ENCODE measurements around the gene CACNA1S. TPM values are rescaled to one million over a fixed set of nuclear protein-coding genes. Genes with fewer than 3 reads are reported as not detected.
A peak's percentile ranks its signal among the peaks of the same experiment; 100 is the strongest.

Gene CACNA1S
- total and polyA plus RNA-seq, 8 donors = under 0.01 to 0.18 TPM; not detected in 6

GRCh38 chr1:201139756-201140155, 27.5 kb upstream of the CACNA1S start:
- H3K36me3 ChIP-seq = peaks cover 46 to 82% (median 80%) of the 10 kb centered on the region in 4 donors
- WGBS, 5 donors = 87 to 94% (median 92%) methylated on average over 7 to 9 of the region's 9 CpGs
- intact Hi-C loops (cut with DNase I; ENCODE audit: low total_unique reads) = no loop called here

GRCh38 chr1:201139306-201139705, 27.1 kb upstream of the CACNA1S start:
- 95 to 99% (median 97%) methylated on average over 5 of the region's 5 CpGs for WGBS, 5 donors
- TF ChIP-seq CTCF (IDR thresholded peaks at IDR 0.05) (no peak), POLR2A (IDR thresholded peaks at IDR 0.05) (no peak), EP300 (IDR thresholded peaks at IDR 0.05) (no peak), POLR2AphosphoS5 (IDR thresholded peaks at IDR 0.05) (no peak)
- no peaks in the 10 kb centered on the region for H3K9me3 ChIP-seq

More at GRCh38 chr1:201139756-201140155, 27.5 kb upstream of the CACNA1S start:
- Histone ChIP-seq H3K9me3 (no peaks in the 10 kb centered on the region), H3K27ac (no peak overlapping the region), H3K4me3 (no peak overlapping the region), H3K4me1 (peaks cover 15 to 29% (median 22%) of the 10 kb centered on the region in 4 donors), H3K27me3 (no peaks in the 10 kb centered on the region)
- no peak for TF ChIP-seq EP300 (IDR thresholded peaks at IDR 0.05)
- TF ChIP-seq POLR2A (IDR thresholded peaks at IDR 0.05) = no peak
- TF ChIP-seq CTCF (IDR thresholded peaks at IDR 0.05) = no peak
- TF ChIP-seq POLR2AphosphoS5 (IDR thresholded peaks at IDR 0.05) = no peak
- DNase-seq = no peak

GRCh38 chr1:201138311-201138840, 26.1 kb upstream of the CACNA1S start:
- H3K27ac ChIP-seq = peak overlapping the region in 4 of 5 donors; percentile 59 to 81 (median 76)
- H3K4me1 ChIP-seq = peaks cover 15 to 29% (median 22%) of the 10 kb centered on the region in 4 donors
- 51 to 81% (median 67%) methylated on average over 5 to 6 of the region's 6 CpGs for WGBS, 5 donors
- no peak overlapping the region for H3K4me3 ChIP-seq
- TF ChIP-seq CTCF (IDR thresholded peaks at IDR 0.05) (no peak), POLR2AphosphoS5 (IDR thresholded peaks at IDR 0.05) (no peak), POLR2A (IDR thresholded peaks at IDR 0.05) (no peak), EP300 (IDR thresholded peaks at IDR 0.05) (no peak)
- peaks cover 34 to 82% (median 76%) of the 10 kb centered on the region in 4 donors for H3K36me3 ChIP-seq
- no peaks in the 10 kb centered on the region for H3K27me3 ChIP-seq
- DNase-seq = peak in 1 of 2 donors; percentile 38
- H3K9me3 ChIP-seq = no peaks in the 10 kb centered on the region
- intact Hi-C loops (cut with DNase I; ENCODE audit: low total_unique reads) = no loop called here

More at GRCh38 chr1:201139306-201139705, 27.1 kb upstream of the CACNA1S start:
- no peak overlapping the region for H3K4me3 ChIP-seq
- no peak for DNase-seq
- peaks cover 42 to 82% (median 80%) of the 10 kb centered on the region in 4 donors for H3K36me3 ChIP-seq
- peak overlapping the region in 1 of 5 donors; percentile 74 for H3K27ac ChIP-seq
- no peaks in the 10 kb centered on the region for H3K27me3 ChIP-seq
- intact Hi-C loops (cut with DNase I; ENCODE audit: low total_unique reads) = no loop called here
- peaks cover 15 to 29% (median 22%) of the 10 kb centered on the region in 4 donors for H3K4me1 ChIP-seq

- intact Hi-C loops (cut with DNase I; ENCODE audit: low total_unique reads) = no loop called here
- WGBS, 5 donors = 41 to 53% (median 51%) methylated on average over 6 of the region's 6 CpGs
- TF ChIP-seq EP300 (IDR thresholded peaks at IDR 0.05) = no peak
- TF ChIP-seq POLR2AphosphoS5 (IDR thresholded peaks at IDR 0.05) = peak in 1 of 3 donors; percentile 63
- no peak overlapping the region for H3K4me3 ChIP-seq
- H3K27me3 ChIP-seq = no peaks in the 10 kb centered on the region
- peaks cover 28 to 76% (median 69%) of the 10 kb centered on the region in 4 donors for H3K36me3 ChIP-seq
- peak; percentile 75 to 93 for DNase-seq
- H3K9me3 ChIP-seq = no peaks in the 10 kb centered on the region
- H3K27ac ChIP-seq = peak overlapping the region; percentile 40 to 81 (median 74)
- H3K4me1 ChIP-seq = peaks cover 15 to 29% (median 22%) of the 10 kb centered on the region in 4 donors
Observed at GRCh38 chr1:201137579-201138310, 25.5 kb upstream of the CACNA1S start.
